Peyer's patch (tissue), 4 donors: Measurements from ENCODE around the gene HRH2. TPM values are rescaled to one million over a fixed set of nuclear protein-coding genes. Genes with fewer than 3 reads are reported as not detected.

Source experiments
- DNase-seq, 3 donors: peaks; one replicate each; pipeline ENCODE4 v3.0.0-alpha.2; 2017 to 2019
- H3K27ac ChIP-seq, 4 donors: fragments of 200-600 bp; sonication (generic); one replicate each; pipeline ENCODE4 v1.5.1; 2016 to 2019
- H3K27me3 ChIP-seq, 2 donors: fragments of 200-600 bp; sonication (generic); one replicate each; pipeline ENCODE4 v1.5.1; 2019
- H3K36me3 ChIP-seq, 3 donors: fragments of 200-600 bp; sonication (generic); one replicate each; pipeline ENCODE4 v1.5.1; 2016 to 2019
- H3K4me1 ChIP-seq, 4 donors: fragments of 200-600 bp; sonication (generic); one replicate each; pipeline ENCODE4 v1.5.1; 2016 to 2019
- H3K4me3 ChIP-seq, 4 donors: fragments of 200-600 bp; sonication (generic); 1 replicate in 3 of 4; 2 replicates in 1 of 4; pipeline ENCODE4 v1.5.1; 2016 to 2019; ENCODE audit warnings: mild to moderate bottlenecking in 1 of 4
- H3K9me3 ChIP-seq, 4 donors: fragments of 200-600 bp; sonication (generic); one replicate each; pipeline ENCODE4 v1.5.1; 2016 to 2019; ENCODE audit warnings: mild to moderate bottlenecking in 1 of 4
- CTCF ChIP-seq, 6 experiments: fragments of 450-650 bp in 4 of 6; fragments of 200-600 bp in 2 of 6; sonication (generic) in 1 of 6; IDR thresholded peaks; one replicate each; pipeline ENCODE4 v1.5.1; 2017 to 2019; ENCODE audit warnings: antibody characterized with exemption in 6 of 6, mild to moderate bottlenecking in 3 of 6, moderate library complexity in 1 of 6
- POLR2A ChIP-seq, 2 donors: fragments of 450-650 bp; IDR thresholded peaks; one replicate each; pipeline ENCODE4 v1.5.1; 2017; ENCODE audit warnings: antibody characterized with exemption in 2 of 2, mild to moderate bottlenecking in 2 of 2, moderate library complexity in 2 of 2
- total RNA-seq, 4 donors: library from RNA; depleted of rRNA; stranded (reverse); fragments of >200 nt; gene quantifications; one replicate each; pipeline ENCODE4 v1.1.0, GENCODE V29; 2016

Gene HRH2
- total RNA-seq, 4 donors from 2014 or later = 0.83 to 8.6 (median 2.2) TPM

DNA sequence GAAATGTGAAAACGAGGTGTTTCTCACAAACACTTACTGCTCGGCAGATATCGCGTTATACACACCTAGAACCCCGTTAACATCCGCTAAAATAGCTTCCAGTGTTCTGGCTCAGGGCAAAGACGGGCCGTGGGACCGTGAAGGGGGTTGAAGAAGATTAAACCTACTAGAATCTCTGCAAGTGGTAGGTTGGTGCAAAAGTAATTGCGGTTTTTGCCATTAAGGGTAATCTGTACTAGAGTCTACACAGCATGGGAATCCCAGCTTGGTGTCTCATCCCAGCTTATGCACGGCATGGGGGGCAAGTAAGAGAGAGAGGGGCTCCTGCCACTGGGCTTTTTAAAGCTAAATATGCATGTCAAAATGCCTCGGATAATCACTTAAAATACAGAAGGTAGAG lies 43.9 kb downstream of the HRH2 start:
- no peaks in the 10 kb centered on the region for H3K36me3 ChIP-seq
- no peak overlapping the region for H3K27ac ChIP-seq
- peak in 1 of 3 donors; percentile 14 for DNase-seq
- H3K27me3 ChIP-seq = no peaks in the 10 kb centered on the region
- no peak for TF ChIP-seq POLR2A (IDR thresholded peaks at IDR 0.05)
- no peak for TF ChIP-seq CTCF (IDR thresholded peaks at IDR 0.05)
- no peaks in the 10 kb centered on the region for H3K9me3 ChIP-seq
- H3K4me3 ChIP-seq = no peak overlapping the region
- H3K4me1 ChIP-seq = no peaks in the 10 kb centered on the region

GRCh38 chr5:175706499-175706898 lies 48.6 kb downstream of the HRH2 start:
- TF ChIP-seq POLR2A (IDR thresholded peaks at IDR 0.05) (no peak), CTCF (IDR thresholded peaks at IDR 0.05) (no peak)
- DNase-seq = peak in 1 of 3 donors; percentile 44
- Histone ChIP-seq H3K27me3 (no peaks in the 10 kb centered on the region), H3K36me3 (no peaks in the 10 kb centered on the region), H3K4me1 (no peaks in the 10 kb centered on the region), H3K27ac (no peak overlapping the region), H3K9me3 (no peaks in the 10 kb centered on the region), H3K4me3 (no peak overlapping the region)

DNA sequence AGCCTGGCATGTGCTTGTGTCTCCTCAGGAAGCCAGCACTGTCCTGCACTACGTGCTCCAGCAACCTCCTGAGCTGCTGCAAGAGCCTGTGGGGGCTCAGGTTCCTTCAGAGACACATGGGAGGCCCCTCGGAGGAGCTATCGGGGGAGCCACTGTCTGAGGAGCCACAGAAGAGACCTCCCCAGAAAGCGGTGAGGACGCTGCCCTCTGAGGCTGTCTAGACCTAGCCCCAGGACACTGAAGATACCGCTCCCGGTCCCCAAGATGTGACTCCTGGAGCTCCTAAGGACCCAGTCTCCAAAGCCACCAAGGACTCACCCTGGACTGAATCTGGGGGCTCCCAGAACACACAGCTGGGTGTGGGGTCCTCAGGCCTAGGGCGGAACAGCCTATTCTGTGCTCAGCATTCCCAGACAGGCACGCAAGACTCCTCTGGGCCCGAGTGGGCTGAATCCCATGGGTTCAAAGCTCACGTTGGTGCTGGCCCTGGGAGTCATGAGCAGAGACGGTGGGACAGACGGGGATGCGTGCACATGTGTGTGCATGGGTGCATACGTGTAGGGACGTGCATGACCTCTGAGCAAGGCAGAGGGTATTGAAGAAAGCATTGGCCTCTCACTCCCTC lies 50.0 kb downstream of the HRH2 start:
- H3K27me3 ChIP-seq = no peaks in the 10 kb centered on the region
- H3K4me1 ChIP-seq = no peaks in the 10 kb centered on the region
- no peak for TF ChIP-seq CTCF (IDR thresholded peaks at IDR 0.05)
- no peaks in the 10 kb centered on the region for H3K36me3 ChIP-seq
- no peaks in the 10 kb centered on the region for H3K9me3 ChIP-seq
- peak in 2 of 3 donors; percentile 26 to 32 for DNase-seq
- no peak overlapping the region for H3K27ac ChIP-seq
- no peak overlapping the region for H3K4me3 ChIP-seq

- H3K27me3 ChIP-seq = no peaks in the 10 kb centered on the region
- no peaks in the 10 kb centered on the region for H3K9me3 ChIP-seq
- H3K27ac ChIP-seq = no peak overlapping the region
- no peak overlapping the region for H3K4me3 ChIP-seq
- no peaks in the 10 kb centered on the region for H3K36me3 ChIP-seq
- no peaks in the 10 kb centered on the region for H3K4me1 ChIP-seq
- no peak for TF ChIP-seq POLR2A (IDR thresholded peaks at IDR 0.05)
- TF ChIP-seq CTCF (IDR thresholded peaks at IDR 0.05) = no peak
- DNase-seq = peak in 2 of 3 donors; percentile 27 to 42
Observed at GRCh38 chr5:175709276-175709781, 51.5 kb downstream of the HRH2 start.

GRCh38 chr5:175710326-175710725 lies 52.5 kb downstream of the HRH2 start:
- TF ChIP-seq POLR2A (IDR thresholded peaks at IDR 0.05) = no peak
- TF ChIP-seq CTCF (IDR thresholded peaks at IDR 0.05) = no peak
- Histone ChIP-seq H3K4me1 (no peaks in the 10 kb centered on the region), H3K27ac (no peak overlapping the region), H3K4me3 (no peak overlapping the region), H3K36me3 (no peaks in the 10 kb centered on the region), H3K9me3 (no peaks in the 10 kb centered on the region), H3K27me3 (no peaks in the 10 kb centered on the region)
- peak in 2 of 3 donors; percentile 19 to 41 for DNase-seq
